ENCODE results near the gene HIF3A. TPM values are rescaled to one million over a fixed set of nuclear protein-coding genes. Genes with fewer than 3 reads are reported as not detected.

The HIF3A gene
- total RNA-seq, 4 donors from 2014 or later: 33.3 to 222 (median 60.3) TPM

DNA sequence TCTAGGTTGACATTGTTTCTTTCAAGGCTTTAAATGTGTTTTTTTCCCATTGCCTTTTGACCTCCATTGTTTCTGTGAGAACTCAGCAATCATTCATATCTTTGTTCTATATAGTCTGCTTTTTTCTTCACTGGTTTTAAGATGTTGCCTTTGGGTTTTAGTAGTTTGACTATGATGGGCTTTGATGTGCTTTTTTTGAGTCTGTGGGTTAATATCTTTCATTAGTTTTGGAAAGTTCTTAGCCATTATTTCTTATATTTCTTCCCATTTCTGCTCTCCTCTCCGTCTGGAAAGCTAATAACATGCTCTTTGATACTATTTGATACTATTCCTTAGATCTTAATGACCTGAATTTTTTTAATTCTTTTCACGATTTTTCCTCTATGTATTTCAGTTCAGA, 83.8 kb downstream of the HIF3A start:
- TF ChIP-seq, protein P1, sequence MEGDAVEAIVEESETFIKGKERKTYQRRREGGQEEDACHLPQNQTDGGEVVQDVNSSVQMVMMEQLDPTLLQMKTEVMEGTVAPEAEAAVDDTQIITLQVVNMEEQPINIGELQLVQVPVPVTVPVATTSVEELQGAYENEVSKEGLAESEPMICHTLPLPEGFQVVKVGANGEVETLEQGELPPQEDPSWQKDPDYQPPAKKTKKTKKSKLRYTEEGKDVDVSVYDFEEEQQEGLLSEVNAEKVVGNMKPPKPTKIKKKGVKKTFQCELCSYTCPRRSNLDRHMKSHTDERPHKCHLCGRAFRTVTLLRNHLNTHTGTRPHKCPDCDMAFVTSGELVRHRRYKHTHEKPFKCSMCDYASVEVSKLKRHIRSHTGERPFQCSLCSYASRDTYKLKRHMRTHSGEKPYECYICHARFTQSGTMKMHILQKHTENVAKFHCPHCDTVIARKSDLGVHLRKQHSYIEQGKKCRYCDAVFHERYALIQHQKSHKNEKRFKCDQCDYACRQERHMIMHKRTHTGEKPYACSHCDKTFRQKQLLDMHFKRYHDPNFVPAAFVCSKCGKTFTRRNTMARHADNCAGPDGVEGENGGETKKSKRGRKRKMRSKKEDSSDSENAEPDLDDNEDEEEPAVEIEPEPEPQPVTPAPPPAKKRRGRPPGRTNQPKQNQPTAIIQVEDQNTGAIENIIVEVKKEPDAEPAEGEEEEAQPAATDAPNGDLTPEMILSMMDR (IDR thresholded peaks at IDR 0.05; ENCODE audit: low read depth): no peak

DNA sequence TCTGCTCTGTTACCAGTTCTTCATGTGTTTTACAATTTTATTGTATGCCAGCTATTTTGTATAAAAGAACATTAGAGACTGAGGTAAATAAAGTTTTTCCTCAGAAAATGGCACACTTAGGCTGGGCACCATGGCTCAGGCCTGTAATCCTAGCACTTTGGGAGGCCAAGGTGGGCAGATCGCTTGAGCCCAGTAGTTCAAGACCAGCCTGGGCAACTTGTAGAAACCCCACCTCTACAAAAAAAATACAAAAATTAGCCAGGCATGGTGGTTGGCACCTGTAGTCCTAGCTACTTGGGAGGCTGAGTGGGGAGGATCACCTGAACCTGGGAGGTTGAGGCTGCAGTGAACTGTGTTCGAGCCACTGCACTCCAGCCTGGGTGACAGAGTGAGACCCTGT, 84.5 kb downstream of the HIF3A start:
- TF ChIP-seq, protein P1 (IDR thresholded peaks at IDR 0.05; ENCODE audit: low read depth): no peak

DNA sequence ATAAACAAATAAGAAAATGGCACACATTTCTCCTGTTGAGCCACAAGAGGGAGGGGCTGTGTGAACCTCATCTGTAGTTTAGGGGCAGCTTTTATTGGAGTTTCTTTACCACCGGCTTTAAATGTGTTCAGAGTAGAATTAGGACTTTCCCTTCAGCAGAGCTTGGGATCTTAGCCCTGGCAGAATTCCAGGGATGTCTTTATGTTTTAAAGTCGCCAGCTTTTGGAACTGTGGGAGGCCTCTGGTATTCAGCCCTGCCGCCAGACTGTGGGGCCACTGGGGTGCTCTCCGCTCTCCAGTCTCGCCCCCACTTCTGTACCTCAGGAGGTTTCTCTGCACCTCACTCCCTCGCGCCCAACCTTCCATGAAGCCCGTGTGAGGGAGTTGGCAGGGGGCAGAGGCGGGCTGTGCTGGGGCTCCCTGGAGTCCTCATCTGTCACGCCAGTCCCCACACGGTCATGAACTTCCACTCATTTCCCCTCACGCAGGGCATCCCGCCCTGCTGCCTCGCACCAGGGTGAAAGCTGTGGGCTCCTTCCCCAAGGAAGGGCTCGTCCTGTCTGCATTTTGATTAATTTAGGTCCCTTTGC, 85.0 kb downstream of the HIF3A start:
- TF ChIP-seq, protein P1 (IDR thresholded peaks at IDR 0.05; ENCODE audit: low read depth): no peak

DNA sequence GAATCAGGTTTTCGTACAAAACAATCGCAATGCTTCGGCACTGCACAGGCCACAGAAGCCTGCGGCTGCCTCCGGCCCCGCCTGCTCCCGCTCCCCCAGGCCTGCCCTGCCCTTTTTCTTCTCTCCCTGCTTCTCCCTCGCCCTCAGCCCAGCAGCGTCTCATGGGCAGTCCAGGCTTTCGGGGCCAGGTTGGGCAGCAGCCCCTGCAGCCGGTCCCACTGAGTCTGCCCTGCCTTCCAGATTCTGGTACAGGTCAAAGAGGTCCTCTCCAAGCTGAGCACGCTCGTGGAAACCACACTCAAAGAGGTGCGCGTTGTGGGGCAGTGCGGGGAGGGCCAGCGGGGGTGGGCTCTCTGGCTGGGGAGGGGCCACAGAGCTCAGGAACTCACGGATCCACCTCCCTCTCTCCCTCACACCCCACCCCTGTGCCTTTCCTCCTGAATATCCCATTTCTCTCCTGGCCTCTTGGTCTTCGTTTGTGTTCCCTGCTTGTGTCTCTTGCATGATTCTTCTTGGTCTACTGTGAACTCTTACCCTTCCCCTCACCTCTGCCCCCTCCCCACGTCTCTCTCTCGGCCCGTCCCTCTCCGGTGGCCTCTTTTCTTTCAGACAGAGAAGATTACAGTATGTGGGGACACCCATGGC, 86.5 kb downstream of the HIF3A start:
- TF ChIP-seq, protein P1 (IDR thresholded peaks at IDR 0.05; ENCODE audit: low read depth): no peak

DNA sequence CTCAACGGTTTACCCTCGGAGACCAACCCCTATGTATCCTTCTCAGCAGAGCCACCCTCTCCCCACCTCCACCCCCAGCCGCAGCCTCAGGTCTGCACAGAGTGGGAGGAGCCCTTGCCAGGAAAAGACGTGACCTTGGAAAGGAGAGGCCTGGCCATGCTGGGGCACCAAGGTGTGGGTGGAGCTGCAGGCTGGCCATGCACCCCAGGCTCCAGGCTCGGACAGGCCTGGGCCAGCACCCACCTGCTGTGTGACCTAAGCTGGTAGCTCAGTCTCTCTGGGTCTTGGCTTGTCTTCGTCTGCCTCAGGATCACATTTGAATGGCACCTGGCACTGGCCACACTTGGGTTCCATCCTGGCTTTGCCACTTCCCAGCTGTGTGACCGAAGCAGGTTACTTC, 87.0 kb downstream of the HIF3A start:
- TF ChIP-seq, protein P1 (IDR thresholded peaks at IDR 0.05; ENCODE audit: low read depth): no peak

DNA sequence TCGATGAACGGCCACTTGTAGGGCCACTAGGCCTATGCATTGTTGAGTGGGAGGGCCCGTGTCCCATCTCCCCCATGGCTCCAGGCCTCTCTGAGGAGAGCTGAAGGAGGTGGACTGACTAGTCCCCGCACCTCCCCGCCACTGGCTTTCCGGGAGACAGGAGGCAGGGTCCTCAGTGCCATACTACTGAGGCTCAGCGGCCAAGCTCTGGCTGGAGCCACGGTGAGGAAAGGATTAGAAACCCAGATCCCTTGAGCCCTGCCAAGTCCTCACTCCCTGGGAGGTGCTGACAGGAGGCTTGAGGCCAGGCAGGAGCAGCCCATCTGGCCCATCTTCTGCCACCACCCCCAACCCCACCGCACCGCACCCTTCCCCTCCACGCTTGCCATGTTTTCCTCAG, 87.6 kb downstream of the HIF3A start:
- TF ChIP-seq, protein P1 (IDR thresholded peaks at IDR 0.05; ENCODE audit: low read depth): no peak

DNA sequence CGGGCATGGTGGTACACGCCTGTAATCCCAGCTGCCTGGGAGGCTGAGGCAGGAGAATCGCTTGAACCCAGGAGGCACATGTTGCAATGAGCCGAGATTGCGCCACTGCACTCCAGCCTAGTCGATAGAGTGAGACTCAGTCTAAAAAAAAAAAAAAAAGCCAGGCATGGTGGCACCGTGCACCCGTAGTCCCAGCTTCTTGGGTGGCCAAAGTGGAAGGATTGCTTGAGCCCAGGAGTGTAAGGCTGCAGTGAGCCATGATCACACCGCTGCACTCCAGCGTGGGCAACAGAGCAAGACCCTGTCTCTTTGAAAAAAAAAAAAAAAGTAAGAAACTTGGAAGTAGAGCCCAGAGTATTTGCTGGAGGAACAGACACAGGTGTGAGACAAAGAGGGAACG, 88.8 kb downstream of the HIF3A start:
- TF ChIP-seq, protein P1 (IDR thresholded peaks at IDR 0.05; ENCODE audit: low read depth): no peak

All from subcutaneous adipose tissue (tissue), 4 donors.